Neural cell (in vitro differentiated cells): ENCODE results near the gene CPEB2. TPM values are rescaled to one million over a fixed set of nuclear protein-coding genes. Genes with fewer than 3 reads are reported as not detected.

Source experiments
- H2AFZ ChIP-seq: fragments of 200-600, 300-800 bp; sonication (generic), shearing (Covaris generic); 2 replicates; pipeline ENCODE4 v1.6.0; 2014; ENCODE audit warnings: low read depth, mild to moderate bottlenecking, antibody characterized with exemption, low read length, moderate library complexity
- H3F3A ChIP-seq: fragments of 200-600 bp; shearing (Covaris generic); 2 replicates; pipeline ENCODE4 v1.6.1; 2016; ENCODE audit warnings: mild to moderate bottlenecking, moderate library complexity, mixed read lengths, antibody characterized with exemption, low read length; ENCODE audit not compliant: insufficient read depth, poor library complexity, severe bottlenecking
- H3K27ac ChIP-seq: fragments of 200-600, 300-800 bp; sonication (generic), shearing (Covaris generic); 2 replicates; pipeline ENCODE4 v1.5.1; 2014; ENCODE audit warnings: mild to moderate bottlenecking, low read length, moderate library complexity
- H3K27me3 ChIP-seq: fragments of 300-800, 200-600 bp; sonication (generic), shearing (Covaris generic); 2 replicates; pipeline ENCODE4 v1.6.0; 2014; ENCODE audit warnings: mild to moderate bottlenecking, low read depth, low read length, moderate library complexity; ENCODE audit not compliant: insufficient read depth
- H3K36me3 ChIP-seq: fragments of 300-800, 200-600 bp; sonication (generic), shearing (Covaris generic); 2 replicates; pipeline ENCODE4 v1.5.1; 2014; ENCODE audit warnings: mild to moderate bottlenecking, antibody characterized with exemption, low read length, moderate library complexity; ENCODE audit not compliant: insufficient read depth
- H3K4me2 ChIP-seq: fragments of 300-800, 200-600 bp; sonication (generic), shearing (Covaris generic); 2 replicates; pipeline ENCODE4 v1.6.0; 2014; ENCODE audit warnings: mild to moderate bottlenecking, low read length
- H3K4me3 ChIP-seq: fragments of 300-800, 200-600 bp; sonication (generic), shearing (Covaris generic); 2 replicates; pipeline ENCODE4 v1.5.1; 2014; ENCODE audit warnings: mild to moderate bottlenecking, low read length, moderate library complexity
- H3K79me2 ChIP-seq: fragments of 200-600 bp; shearing (Covaris generic); replicated peaks from 2 replicates; pipeline ENCODE4 v1.6.0; 2014; ENCODE audit warnings: mild to moderate bottlenecking, low read length, moderate library complexity; ENCODE audit not compliant: insufficient read depth
- H3K9ac ChIP-seq: fragments of 300-800, 200-600 bp; sonication (generic), shearing (Covaris generic); 2 replicates; pipeline ENCODE4 v1.6.1; 2016; ENCODE audit warnings: mild to moderate bottlenecking, low read length, mixed read lengths
- H3K9me2 ChIP-seq: fragments of 200-600 bp; shearing (Covaris generic); 2 replicates; pipeline ENCODE4 v1.6.1; 2016; ENCODE audit warnings: mild to moderate bottlenecking, low read length, mixed read lengths; ENCODE audit not compliant: insufficient read depth
- H3K9me3 ChIP-seq: fragments of 200-600, 300-800 bp; sonication (generic), shearing (Covaris generic); 2 replicates; pipeline ENCODE4 v1.6.1; 2016; ENCODE audit warnings: mild to moderate bottlenecking, mixed run types, low read length, moderate library complexity, mixed read lengths
- H4K20me1 ChIP-seq: fragments of 200-600 bp; shearing (Covaris generic); 2 replicates; pipeline ENCODE4 v1.6.1; 2016; ENCODE audit warnings: mild to moderate bottlenecking, mixed run types; ENCODE audit not compliant: insufficient read depth
- EP300 ChIP-seq: fragments of 450-650 bp; conservative IDR thresholded peaks from 2 replicates; pipeline ENCODE4 v1.6.1; 2014; ENCODE audit warnings: antibody characterized with exemption, mild to moderate bottlenecking, moderate library complexity; ENCODE audit not compliant: poor library complexity, severe bottlenecking
- EZH2 ChIP-seq: fragments of 200-600, 300-800 bp; shearing (Covaris generic), sonication (generic); IDR thresholded peaks from 2 replicates; pipeline ENCODE4 v1.6.1; 2014; ENCODE audit warnings: antibody characterized with exemption, low read length, borderline replicate concordance, mild to moderate bottlenecking; ENCODE audit not compliant: insufficient read depth, poor library complexity, severe bottlenecking
- MXI1 ChIP-seq: fragments of 450-650 bp; conservative IDR thresholded peaks from 2 replicates; pipeline ENCODE4 v1.6.1; 2014; ENCODE audit warnings: antibody characterized with exemption, mild to moderate bottlenecking; ENCODE audit not compliant: poor library complexity, severe bottlenecking
- POLR2AphosphoS5 ChIP-seq: IDR thresholded peaks from 2 replicates; pipeline ENCODE4 v1.6.1; 2012
- RAD21 ChIP-seq: fragments of 450-650 bp; conservative IDR thresholded peaks from 2 replicates; pipeline ENCODE4 v1.6.1; 2014; ENCODE audit warnings: antibody characterized with exemption, mild to moderate bottlenecking, moderate library complexity
- SMC3 ChIP-seq: fragments of 450-650 bp; conservative IDR thresholded peaks from 2 replicates; pipeline ENCODE4 v1.6.1; 2014; ENCODE audit warnings: antibody characterized with exemption, mild to moderate bottlenecking, moderate library complexity; ENCODE audit not compliant: poor library complexity
- TAF1 ChIP-seq: IDR thresholded peaks from 2 replicates; pipeline ENCODE4 v1.6.1; 2012; ENCODE audit warnings: low read depth
- polyA plus RNA-seq: library from polyadenylated mRNA; depleted of rRNA; stranded (reverse); fragments of >200 nt; gene quantifications from 2 replicates; pipeline ENCODE4 v1.2.3, GENCODE V29; 2014
- TF ChIP-seq, protein P1 (sequence below): IDR thresholded peaks from 2 replicates; pipeline ENCODE4 v1.6.1; 2012; ENCODE audit warnings: borderline replicate concordance
- TF ChIP-seq, protein P2 (sequence below): fragments of 450-650 bp; IDR thresholded peaks from 2 replicates; pipeline ENCODE4 v1.5.1; 2014; ENCODE audit warnings: antibody characterized with exemption, mild to moderate bottlenecking, moderate library complexity; ENCODE audit not compliant: poor library complexity, severe bottlenecking

Gene CPEB2
- polyA plus RNA-seq, 1 donor from 2014 or later: 12.4 TPM

- Histone ChIP-seq H3K9me3 (no peaks in the 10 kb centered on the region), H3F3A (no peaks in the 10 kb centered on the region), H3K27ac (no peak overlapping the region), H3K36me3 (no peaks in the 10 kb centered on the region), H3K4me2 (no peak overlapping the region), H3K9me2 (no peaks in the 10 kb centered on the region), H3K4me3 (no peak overlapping the region), H3K27me3 (no peaks in the 10 kb centered on the region), H3K9ac (no peak overlapping the region), H4K20me1 (no peaks in the 10 kb centered on the region), H2AFZ (no peak overlapping the region), H3K79me2 (no peaks in the 10 kb centered on the region)
- TF ChIP-seq SMC3 (no peak), TAF1 (no peak), EZH2 (no peak), RAD21 (no peak), POLR2AphosphoS5 (no peak), MXI1 (no peak), EP300 (no peak)
- TF ChIP-seq, protein P1, sequence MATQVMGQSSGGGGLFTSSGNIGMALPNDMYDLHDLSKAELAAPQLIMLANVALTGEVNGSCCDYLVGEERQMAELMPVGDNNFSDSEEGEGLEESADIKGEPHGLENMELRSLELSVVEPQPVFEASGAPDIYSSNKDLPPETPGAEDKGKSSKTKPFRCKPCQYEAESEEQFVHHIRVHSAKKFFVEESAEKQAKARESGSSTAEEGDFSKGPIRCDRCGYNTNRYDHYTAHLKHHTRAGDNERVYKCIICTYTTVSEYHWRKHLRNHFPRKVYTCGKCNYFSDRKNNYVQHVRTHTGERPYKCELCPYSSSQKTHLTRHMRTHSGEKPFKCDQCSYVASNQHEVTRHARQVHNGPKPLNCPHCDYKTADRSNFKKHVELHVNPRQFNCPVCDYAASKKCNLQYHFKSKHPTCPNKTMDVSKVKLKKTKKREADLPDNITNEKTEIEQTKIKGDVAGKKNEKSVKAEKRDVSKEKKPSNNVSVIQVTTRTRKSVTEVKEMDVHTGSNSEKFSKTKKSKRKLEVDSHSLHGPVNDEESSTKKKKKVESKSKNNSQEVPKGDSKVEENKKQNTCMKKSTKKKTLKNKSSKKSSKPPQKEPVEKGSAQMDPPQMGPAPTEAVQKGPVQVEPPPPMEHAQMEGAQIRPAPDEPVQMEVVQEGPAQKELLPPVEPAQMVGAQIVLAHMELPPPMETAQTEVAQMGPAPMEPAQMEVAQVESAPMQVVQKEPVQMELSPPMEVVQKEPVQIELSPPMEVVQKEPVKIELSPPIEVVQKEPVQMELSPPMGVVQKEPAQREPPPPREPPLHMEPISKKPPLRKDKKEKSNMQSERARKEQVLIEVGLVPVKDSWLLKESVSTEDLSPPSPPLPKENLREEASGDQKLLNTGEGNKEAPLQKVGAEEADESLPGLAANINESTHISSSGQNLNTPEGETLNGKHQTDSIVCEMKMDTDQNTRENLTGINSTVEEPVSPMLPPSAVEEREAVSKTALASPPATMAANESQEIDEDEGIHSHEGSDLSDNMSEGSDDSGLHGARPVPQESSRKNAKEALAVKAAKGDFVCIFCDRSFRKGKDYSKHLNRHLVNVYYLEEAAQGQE: no peak
- TF ChIP-seq, protein P2, sequence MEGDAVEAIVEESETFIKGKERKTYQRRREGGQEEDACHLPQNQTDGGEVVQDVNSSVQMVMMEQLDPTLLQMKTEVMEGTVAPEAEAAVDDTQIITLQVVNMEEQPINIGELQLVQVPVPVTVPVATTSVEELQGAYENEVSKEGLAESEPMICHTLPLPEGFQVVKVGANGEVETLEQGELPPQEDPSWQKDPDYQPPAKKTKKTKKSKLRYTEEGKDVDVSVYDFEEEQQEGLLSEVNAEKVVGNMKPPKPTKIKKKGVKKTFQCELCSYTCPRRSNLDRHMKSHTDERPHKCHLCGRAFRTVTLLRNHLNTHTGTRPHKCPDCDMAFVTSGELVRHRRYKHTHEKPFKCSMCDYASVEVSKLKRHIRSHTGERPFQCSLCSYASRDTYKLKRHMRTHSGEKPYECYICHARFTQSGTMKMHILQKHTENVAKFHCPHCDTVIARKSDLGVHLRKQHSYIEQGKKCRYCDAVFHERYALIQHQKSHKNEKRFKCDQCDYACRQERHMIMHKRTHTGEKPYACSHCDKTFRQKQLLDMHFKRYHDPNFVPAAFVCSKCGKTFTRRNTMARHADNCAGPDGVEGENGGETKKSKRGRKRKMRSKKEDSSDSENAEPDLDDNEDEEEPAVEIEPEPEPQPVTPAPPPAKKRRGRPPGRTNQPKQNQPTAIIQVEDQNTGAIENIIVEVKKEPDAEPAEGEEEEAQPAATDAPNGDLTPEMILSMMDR: no peak
Observed at GRCh38 chr4:15088394-15089035, 86.2 kb downstream of the CPEB2 start.

GRCh38 chr4:15089979-15090378, 87.7 kb downstream of the CPEB2 start:
- Histone ChIP-seq H3K9me3 (no peaks in the 10 kb centered on the region), H4K20me1 (no peaks in the 10 kb centered on the region), H3K4me3 (no peak overlapping the region), H3K9ac (no peak overlapping the region), H3K4me2 (no peak overlapping the region), H3K79me2 (no peaks in the 10 kb centered on the region), H2AFZ (no peak overlapping the region), H3K27me3 (no peaks in the 10 kb centered on the region), H3K36me3 (no peaks in the 10 kb centered on the region), H3K9me2 (no peaks in the 10 kb centered on the region), H3K27ac (no peak overlapping the region), H3F3A (no peaks in the 10 kb centered on the region)
- TF ChIP-seq, protein P2: no peak
- TF ChIP-seq EZH2 (no peak), EP300 (no peak), MXI1 (no peak), SMC3 (no peak), POLR2AphosphoS5 (no peak), RAD21 (no peak), TAF1 (no peak)
